Chondrocyte (in vitro differentiated cells): ENCODE measurements around the gene ITK. TPM values are rescaled to one million over a fixed set of nuclear protein-coding genes. Genes with fewer than 3 reads are reported as not detected.

Source experiments
- DNase-seq: peaks from one replicate; pipeline ENCODE4 v3.0.0; 2021; ENCODE audit warnings: mixed read lengths, low spot score
- H3K27ac Mint-ChIP-seq: one replicate; pipeline ENCODE4 v1.8.0; 2021; ENCODE audit warnings: mild to moderate bottlenecking, moderate library complexity, mixed read lengths; ENCODE audit not compliant: unreplicated experiment
- H3K27me3 Mint-ChIP-seq: 2 replicates; pipeline ENCODE4 v1.8.0; 2021; ENCODE audit warnings: low read depth, mixed read lengths
- H3K36me3 Mint-ChIP-seq: 2 replicates; pipeline ENCODE4 v1.8.0; 2021; ENCODE audit warnings: low read depth, mixed read lengths
- H3K4me1 Mint-ChIP-seq: 2 replicates; pipeline ENCODE4 v1.8.0; 2021; ENCODE audit warnings: low read depth, mild to moderate bottlenecking, mixed read lengths
- H3K4me3 Mint-ChIP-seq: one replicate; pipeline ENCODE4 v1.8.0; 2021; ENCODE audit warnings: mild to moderate bottlenecking, moderate library complexity, mixed read lengths; ENCODE audit not compliant: unreplicated experiment
- H3K9me3 Mint-ChIP-seq: 2 replicates; pipeline ENCODE4 v1.8.0; 2021; ENCODE audit warnings: low read depth, mixed read lengths
- total RNA-seq: library from RNA; stranded (reverse); gene quantifications from 3 replicates; pipeline ENCODE4 v1.2.1, GENCODE V29; 2021
- TF ChIP-seq, protein P1 (sequence below): fragments of 200-600 bp; sonication (generic); IDR thresholded peaks from 2 replicates; pipeline ENCODE4 v1.5.0; 2021; ENCODE audit warnings: antibody characterized with exemption, mild to moderate bottlenecking, moderate library complexity

Gene ITK
- total RNA-seq, 1 donor from 2014 or later: not detected

DNA sequence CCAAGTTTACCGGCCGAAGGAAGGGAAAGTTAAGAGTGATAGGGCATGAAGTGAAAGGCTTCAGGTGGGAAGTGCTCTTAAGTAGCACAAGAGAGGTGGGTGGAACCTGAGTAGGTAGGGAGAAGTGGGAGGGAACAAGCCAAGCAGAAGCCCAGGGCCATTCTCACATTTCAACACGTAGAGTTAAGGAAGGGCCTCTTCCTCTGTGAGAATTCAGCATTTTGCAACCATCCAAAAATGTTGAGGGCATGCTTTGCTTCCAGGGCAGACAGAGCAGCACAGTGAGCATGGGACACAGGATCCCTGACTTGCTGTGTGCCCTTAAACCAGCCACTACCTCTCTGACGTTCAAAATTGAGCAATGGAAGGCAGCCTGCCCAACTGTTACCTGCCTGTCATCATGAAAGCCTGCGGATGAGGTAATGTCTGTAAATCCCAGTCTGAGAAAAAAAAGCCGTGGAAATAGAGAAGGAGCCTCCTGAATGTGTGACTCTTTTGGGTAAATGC is 88.6 kb downstream of the ITK start:
- Mint-ChIP-seq H3K4me1 (peaks cover 6% of the 10 kb centered on the region), H3K9me3 (no peaks in the 10 kb centered on the region), H3K27me3 (peaks cover 1% of the 10 kb centered on the region), H3K36me3 (no peaks in the 10 kb centered on the region), H3K27ac (no peak overlapping the region), H3K4me3 (no peak overlapping the region)
- TF ChIP-seq, protein P1, sequence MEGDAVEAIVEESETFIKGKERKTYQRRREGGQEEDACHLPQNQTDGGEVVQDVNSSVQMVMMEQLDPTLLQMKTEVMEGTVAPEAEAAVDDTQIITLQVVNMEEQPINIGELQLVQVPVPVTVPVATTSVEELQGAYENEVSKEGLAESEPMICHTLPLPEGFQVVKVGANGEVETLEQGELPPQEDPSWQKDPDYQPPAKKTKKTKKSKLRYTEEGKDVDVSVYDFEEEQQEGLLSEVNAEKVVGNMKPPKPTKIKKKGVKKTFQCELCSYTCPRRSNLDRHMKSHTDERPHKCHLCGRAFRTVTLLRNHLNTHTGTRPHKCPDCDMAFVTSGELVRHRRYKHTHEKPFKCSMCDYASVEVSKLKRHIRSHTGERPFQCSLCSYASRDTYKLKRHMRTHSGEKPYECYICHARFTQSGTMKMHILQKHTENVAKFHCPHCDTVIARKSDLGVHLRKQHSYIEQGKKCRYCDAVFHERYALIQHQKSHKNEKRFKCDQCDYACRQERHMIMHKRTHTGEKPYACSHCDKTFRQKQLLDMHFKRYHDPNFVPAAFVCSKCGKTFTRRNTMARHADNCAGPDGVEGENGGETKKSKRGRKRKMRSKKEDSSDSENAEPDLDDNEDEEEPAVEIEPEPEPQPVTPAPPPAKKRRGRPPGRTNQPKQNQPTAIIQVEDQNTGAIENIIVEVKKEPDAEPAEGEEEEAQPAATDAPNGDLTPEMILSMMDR: no peak
- no peak for DNase-seq

DNA sequence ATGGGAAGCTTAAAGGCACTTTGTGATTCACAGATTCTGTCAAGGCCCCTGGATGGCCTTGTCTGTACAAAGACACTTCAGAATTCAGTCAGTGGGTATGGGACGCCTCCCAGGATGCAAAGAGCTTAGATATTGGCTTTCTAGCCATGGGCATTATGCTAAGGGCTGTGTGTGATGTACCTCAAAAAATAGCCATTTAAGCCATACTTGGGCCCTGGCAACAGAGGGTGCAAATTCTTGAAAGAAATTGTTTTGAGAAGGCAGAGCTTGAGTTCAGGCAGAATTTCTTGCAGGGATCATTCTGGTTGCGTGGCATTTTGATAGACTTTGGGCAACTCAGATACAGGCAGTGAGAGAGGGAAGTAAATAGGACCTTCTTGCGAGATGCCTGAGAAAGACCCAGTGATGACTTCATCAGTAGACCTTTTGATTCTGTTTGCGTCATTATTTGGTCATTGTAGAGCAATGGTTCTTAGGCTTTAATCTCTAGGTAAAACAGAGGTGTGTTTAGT is 89.2 kb downstream of the ITK start:
- H3K4me1 Mint-ChIP-seq: peaks cover 6% of the 10 kb centered on the region
- peaks cover under 1% of the 10 kb centered on the region for H3K27me3 Mint-ChIP-seq
- H3K9me3 Mint-ChIP-seq: no peaks in the 10 kb centered on the region
- H3K27ac Mint-ChIP-seq: no peak overlapping the region
- no peaks in the 10 kb centered on the region for H3K36me3 Mint-ChIP-seq
- DNase-seq: no peak
- no peak overlapping the region for H3K4me3 Mint-ChIP-seq
- TF ChIP-seq, protein P1: no peak

DNA sequence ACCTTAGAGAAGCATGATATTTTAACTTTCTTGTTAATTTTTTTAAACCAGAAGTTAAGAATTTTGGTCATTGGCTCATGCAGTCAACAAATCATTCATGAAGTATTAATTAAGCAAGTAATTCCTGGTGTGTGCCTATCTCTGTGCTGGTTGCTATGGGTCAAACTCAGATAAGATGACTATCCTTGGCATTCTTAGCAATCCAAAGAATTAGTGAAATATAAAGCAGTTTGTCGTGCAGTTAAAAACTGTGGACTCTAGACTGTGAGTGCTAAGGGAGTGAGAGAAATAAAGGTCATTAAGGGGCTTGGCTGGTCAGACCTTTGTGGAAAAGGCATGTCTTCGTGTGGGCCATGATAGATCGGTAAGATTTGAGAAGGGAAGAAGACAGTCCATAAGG is 90.1 kb downstream of the ITK start:
- TF ChIP-seq, protein P1: no peak
- Mint-ChIP-seq H3K9me3 (no peaks in the 10 kb centered on the region), H3K36me3 (no peaks in the 10 kb centered on the region), H3K4me3 (no peak overlapping the region), H3K27me3 (no peaks in the 10 kb centered on the region), H3K4me1 (peaks cover 4% of the 10 kb centered on the region), H3K27ac (no peak overlapping the region)
- no peak for DNase-seq

DNA sequence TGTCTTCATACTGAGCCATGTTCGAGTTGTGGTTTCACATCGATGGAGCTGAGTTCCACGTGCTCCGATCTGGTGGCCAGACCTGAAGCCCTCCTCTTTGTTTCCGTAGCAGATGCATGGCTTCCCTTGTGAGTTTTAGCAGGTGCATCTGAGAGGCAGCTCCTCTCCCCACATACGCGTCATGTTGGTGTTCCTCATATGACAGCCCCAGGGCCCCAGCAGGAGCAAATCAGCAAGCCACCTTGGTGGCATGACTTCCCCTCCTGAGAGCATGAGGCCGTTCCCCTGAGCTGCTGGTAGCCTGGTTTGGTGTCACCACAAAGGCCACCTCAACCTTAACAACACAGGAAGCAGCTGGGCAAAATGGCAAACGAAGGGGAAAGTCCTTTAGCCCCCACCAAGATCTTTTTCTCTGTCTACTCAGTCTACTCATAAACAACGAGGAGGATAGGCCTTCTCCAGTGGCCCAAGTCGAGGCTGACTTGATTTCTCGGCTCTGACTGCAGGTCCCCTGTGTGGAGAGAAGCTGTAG is 91.2 kb downstream of the ITK start:
- DNase-seq: no peak
- no peaks in the 10 kb centered on the region for H3K9me3 Mint-ChIP-seq
- no peak overlapping the region for H3K27ac Mint-ChIP-seq
- TF ChIP-seq, protein P1: no peak
- no peak overlapping the region for H3K4me3 Mint-ChIP-seq
- H3K4me1 Mint-ChIP-seq: peaks cover under 1% of the 10 kb centered on the region
- no peaks in the 10 kb centered on the region for H3K27me3 Mint-ChIP-seq
- no peaks in the 10 kb centered on the region for H3K36me3 Mint-ChIP-seq

DNA sequence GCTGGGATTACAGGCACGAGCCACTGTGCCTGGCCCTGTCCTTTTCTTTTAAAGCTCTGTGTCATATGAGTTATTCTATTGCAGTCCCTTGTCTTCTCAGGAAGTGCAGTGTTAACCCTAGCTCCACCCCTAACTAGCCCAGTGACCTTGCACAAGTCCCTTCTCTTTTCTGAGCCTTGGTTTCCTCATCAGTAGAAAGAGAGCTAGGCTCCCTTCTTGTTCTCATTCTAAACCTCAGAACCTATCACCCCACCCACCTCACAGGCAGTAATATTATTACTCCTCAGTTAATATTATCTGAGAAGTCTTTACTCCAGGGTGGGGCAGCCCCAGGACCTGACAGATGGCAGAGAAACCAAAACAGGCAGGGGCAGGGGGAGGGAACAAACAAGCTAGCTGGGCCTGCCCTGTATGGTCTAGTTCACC is 92.5 kb downstream of the ITK start:
- Mint-ChIP-seq H3K27ac (no peak overlapping the region), H3K4me3 (no peak overlapping the region), H3K4me1 (no peaks in the 10 kb centered on the region), H3K36me3 (no peaks in the 10 kb centered on the region), H3K9me3 (no peaks in the 10 kb centered on the region), H3K27me3 (no peaks in the 10 kb centered on the region)
- TF ChIP-seq, protein P1: no peak
- no peak for DNase-seq
